ENCODE results near the gene SURF1.
A peak's percentile ranks its signal among the peaks of the same experiment; 100 is the strongest.

DNA sequence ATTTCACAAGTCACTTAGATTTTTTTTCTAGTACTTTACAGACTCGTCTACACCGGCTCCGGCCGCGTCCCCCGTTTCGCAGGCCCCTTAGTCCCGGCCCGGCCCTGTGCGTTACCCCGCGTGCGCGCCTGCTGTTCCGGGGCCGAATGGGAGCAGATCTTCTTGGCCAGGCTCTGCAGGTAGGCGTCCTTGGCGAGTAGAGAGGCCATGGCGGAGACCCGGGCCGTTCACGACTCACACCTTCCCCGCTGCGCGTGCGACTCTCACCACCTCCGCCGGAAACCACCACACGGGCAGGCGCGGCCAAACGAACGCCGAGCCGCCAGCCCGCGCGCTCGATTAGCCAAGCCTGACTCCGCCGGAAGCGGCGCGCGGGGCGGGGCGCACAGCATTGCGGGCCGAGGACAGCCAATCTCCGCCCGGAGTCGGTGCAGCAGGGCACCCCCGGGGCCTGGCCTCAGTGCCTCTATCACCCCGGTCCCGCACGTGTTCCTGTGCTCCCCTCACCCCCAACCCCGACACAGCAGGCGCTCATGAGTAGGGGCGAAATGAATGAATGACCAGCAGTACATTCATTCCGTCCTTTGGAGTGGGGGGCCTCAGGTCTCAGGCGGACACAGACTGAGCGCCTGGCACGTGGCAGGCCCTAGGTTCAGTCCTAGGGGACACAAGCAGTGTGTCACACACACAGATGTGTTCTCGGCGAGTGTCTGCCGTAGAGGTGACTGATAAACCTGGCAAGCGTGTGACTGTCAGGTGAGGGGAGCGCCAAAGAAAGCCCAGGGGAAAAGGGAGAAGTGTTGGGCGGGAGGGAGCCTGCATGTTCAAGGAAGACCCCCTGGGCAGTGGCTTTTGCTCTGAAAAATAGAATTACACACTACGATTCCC is 20.1 kb downstream of the SURF1 start, which contains the start of gene SURF6:
- TF ChIP-seq, protein P1, sequence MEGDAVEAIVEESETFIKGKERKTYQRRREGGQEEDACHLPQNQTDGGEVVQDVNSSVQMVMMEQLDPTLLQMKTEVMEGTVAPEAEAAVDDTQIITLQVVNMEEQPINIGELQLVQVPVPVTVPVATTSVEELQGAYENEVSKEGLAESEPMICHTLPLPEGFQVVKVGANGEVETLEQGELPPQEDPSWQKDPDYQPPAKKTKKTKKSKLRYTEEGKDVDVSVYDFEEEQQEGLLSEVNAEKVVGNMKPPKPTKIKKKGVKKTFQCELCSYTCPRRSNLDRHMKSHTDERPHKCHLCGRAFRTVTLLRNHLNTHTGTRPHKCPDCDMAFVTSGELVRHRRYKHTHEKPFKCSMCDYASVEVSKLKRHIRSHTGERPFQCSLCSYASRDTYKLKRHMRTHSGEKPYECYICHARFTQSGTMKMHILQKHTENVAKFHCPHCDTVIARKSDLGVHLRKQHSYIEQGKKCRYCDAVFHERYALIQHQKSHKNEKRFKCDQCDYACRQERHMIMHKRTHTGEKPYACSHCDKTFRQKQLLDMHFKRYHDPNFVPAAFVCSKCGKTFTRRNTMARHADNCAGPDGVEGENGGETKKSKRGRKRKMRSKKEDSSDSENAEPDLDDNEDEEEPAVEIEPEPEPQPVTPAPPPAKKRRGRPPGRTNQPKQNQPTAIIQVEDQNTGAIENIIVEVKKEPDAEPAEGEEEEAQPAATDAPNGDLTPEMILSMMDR (IDR thresholded peaks at IDR 0.05; ENCODE audit: insufficient read depth, low read length): no peak
- TF ChIP-seq, protein P2, sequence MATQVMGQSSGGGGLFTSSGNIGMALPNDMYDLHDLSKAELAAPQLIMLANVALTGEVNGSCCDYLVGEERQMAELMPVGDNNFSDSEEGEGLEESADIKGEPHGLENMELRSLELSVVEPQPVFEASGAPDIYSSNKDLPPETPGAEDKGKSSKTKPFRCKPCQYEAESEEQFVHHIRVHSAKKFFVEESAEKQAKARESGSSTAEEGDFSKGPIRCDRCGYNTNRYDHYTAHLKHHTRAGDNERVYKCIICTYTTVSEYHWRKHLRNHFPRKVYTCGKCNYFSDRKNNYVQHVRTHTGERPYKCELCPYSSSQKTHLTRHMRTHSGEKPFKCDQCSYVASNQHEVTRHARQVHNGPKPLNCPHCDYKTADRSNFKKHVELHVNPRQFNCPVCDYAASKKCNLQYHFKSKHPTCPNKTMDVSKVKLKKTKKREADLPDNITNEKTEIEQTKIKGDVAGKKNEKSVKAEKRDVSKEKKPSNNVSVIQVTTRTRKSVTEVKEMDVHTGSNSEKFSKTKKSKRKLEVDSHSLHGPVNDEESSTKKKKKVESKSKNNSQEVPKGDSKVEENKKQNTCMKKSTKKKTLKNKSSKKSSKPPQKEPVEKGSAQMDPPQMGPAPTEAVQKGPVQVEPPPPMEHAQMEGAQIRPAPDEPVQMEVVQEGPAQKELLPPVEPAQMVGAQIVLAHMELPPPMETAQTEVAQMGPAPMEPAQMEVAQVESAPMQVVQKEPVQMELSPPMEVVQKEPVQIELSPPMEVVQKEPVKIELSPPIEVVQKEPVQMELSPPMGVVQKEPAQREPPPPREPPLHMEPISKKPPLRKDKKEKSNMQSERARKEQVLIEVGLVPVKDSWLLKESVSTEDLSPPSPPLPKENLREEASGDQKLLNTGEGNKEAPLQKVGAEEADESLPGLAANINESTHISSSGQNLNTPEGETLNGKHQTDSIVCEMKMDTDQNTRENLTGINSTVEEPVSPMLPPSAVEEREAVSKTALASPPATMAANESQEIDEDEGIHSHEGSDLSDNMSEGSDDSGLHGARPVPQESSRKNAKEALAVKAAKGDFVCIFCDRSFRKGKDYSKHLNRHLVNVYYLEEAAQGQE (IDR thresholded peaks at IDR 0.05; ENCODE audit: insufficient replicate concordance, low read depth): peak; percentile 29
- peak; percentile 97 for TF ChIP-seq POLR2AphosphoS5 (IDR thresholded peaks at IDR 0.05; ENCODE audit: low read depth)
- peak; percentile 89 for TF ChIP-seq GABPA (IDR thresholded peaks at IDR 0.05; ENCODE audit: low read depth)
- TF ChIP-seq SPI1 (IDR thresholded peaks at IDR 0.05; ENCODE audit: borderline replicate concordance, low read depth): no peak

Measured in HL-60 (cell line).